ENCODE results near the gene RGPD8.

DNA sequence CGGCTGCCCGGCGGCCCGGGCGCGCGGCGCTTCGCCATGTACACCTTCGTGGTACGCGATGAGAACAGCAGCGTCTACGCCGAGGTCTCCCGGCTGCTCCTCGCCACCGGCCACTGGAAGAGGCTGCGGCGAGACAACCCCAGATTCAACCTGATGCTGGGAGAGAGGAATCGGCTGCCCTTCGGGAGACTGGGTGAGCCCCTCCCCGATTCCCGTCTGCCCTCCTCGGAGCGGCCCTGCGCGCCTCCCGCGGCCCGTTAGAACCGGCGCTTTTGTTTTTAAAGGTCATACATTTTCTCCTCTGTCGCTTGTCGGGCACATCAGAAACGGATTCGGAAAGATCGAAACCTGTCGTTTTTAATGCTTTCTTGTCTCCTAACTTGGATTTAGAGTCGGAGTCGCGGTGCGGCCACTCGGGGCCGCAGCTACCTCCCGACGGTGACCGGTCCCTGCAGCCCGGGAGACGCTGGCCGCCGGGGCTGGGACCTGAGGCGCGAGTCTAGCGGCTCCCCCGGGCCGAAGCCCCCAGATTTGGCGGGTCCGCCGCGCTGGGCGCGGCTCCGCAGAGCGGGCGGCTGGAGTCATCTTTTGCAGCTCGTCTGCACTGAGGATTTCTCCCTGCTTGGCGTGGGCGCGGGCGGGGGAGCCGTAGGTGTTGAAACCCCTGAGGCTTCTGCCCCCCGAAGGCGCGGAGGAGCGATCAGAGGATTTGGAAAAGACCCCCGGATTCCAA, 49.0 kb upstream of the RGPD8 start:
- TF ChIP-seq, protein P1, sequence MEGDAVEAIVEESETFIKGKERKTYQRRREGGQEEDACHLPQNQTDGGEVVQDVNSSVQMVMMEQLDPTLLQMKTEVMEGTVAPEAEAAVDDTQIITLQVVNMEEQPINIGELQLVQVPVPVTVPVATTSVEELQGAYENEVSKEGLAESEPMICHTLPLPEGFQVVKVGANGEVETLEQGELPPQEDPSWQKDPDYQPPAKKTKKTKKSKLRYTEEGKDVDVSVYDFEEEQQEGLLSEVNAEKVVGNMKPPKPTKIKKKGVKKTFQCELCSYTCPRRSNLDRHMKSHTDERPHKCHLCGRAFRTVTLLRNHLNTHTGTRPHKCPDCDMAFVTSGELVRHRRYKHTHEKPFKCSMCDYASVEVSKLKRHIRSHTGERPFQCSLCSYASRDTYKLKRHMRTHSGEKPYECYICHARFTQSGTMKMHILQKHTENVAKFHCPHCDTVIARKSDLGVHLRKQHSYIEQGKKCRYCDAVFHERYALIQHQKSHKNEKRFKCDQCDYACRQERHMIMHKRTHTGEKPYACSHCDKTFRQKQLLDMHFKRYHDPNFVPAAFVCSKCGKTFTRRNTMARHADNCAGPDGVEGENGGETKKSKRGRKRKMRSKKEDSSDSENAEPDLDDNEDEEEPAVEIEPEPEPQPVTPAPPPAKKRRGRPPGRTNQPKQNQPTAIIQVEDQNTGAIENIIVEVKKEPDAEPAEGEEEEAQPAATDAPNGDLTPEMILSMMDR (IDR thresholded peaks at IDR 0.05; ENCODE audit: low read depth, low read length, poor library complexity, severe bottlenecking) = no peak
- no peak for TF ChIP-seq EZH2phosphoT487 (IDR thresholded peaks at IDR 0.05; ENCODE audit: borderline replicate concordance, low read length)

Data from DOHH2 (cell line).